ENCODE data around the gene OPN4.

DNA sequence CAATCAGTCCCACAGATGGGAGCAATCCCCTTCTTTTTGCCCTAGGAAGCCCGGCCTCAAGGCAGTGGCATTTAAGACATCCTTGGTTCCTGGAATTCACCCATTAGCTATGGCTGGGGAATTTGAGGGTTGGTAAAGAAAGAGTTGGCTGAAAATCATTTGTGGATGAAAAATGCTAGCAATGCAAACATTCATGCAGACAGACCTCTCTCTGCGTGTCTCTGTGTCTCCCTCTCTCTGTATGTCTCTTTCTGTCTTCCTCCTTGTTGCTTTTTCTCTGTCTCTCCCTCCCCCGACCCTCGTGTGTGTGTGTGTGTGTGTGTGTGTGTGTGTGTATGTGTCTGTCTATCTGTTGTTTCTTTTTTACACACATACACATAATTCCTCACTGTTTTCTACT, 33.4 kb downstream of the OPN4 start:
- TF ChIP-seq CTCF (IDR thresholded peaks at IDR 0.05 in 8 of 11, conservative IDR thresholded peaks at IDR 0.05 in 3 of 11) (no peak), POLR2AphosphoS5 (IDR thresholded peaks at IDR 0.05) (no peak), POLR2A (IDR thresholded peaks at IDR 0.05) (no peak)
